Fibroblast of skin of left biceps (primary cell): ENCODE measurements around the gene NCKIPSD.
A peak's percentile ranks its signal among the peaks of the same experiment; 100 is the strongest.

Experiments
- DNase-seq, 2 experiments: peaks; one replicate each; pipeline ENCODE4 v3.0.0-alpha.2; 2013; ENCODE audit warnings: low read depth in 2 of 2

NCKIPSD gene

GRCh38 chr3:48678566-48679380 lies 6.9 kb downstream of the NCKIPSD start:
- DNase-seq = no peak

- DNase-seq = no peak
Measured at GRCh38 chr3:48678056-48678455, 7.7 kb downstream of the NCKIPSD start.

GRCh38 chr3:48674505-48674904 lies 11.2 kb downstream of the NCKIPSD start:
- DNase-seq = no peak

GRCh38 chr3:48672522-48672921 lies 13.2 kb downstream of the NCKIPSD start:
- DNase-seq = no peak

GRCh38 chr3:48664929-48665328 lies 20.8 kb downstream of the NCKIPSD start:
- no peak for DNase-seq

- DNase-seq = no peak
Measured at GRCh38 chr3:48664313-48664644, 21.4 kb downstream of the NCKIPSD start.

- DNase-seq = peak; percentile 79
Measured at GRCh38 chr3:48663489-48664312, 22.0 kb downstream of the NCKIPSD start.

- peak; percentile 59 to 61 for DNase-seq
Measured at GRCh38 chr3:48662753-48663488, 22.8 kb downstream of the NCKIPSD start, which contains the start of gene CELSR3. TSS of gene CELSR3 (minus strand) at chr3:48662886. CDS start at chr3:48662634, 252 bp downstream.

- DNase-seq = no peak
Measured at GRCh38 chr3:48662145-48662752, 23.5 kb downstream of the NCKIPSD start.

GRCh38 chr3:48661501-48662144 lies 24.1 kb downstream of the NCKIPSD start:
- DNase-seq = no peak

- no peak for DNase-seq
Measured at GRCh38 chr3:48660800-48661400, 24.8 kb downstream of the NCKIPSD start.

- DNase-seq = no peak
Measured at GRCh38 chr3:48656841-48657281, 28.9 kb downstream of the NCKIPSD start.

GRCh38 chr3:48656061-48656840 lies 29.5 kb downstream of the NCKIPSD start:
- DNase-seq = no peak

- DNase-seq = no peak
Measured at GRCh38 chr3:48655606-48656005, 30.1 kb downstream of the NCKIPSD start.

GRCh38 chr3:48655063-48655462 lies 30.7 kb downstream of the NCKIPSD start:
- no peak for DNase-seq

- no peak for DNase-seq
Measured at GRCh38 chr3:48652923-48653715, 32.6 kb downstream of the NCKIPSD start.

- DNase-seq = no peak
Measured at GRCh38 chr3:48651771-48652170, 33.9 kb downstream of the NCKIPSD start.

- DNase-seq = no peak
Measured at GRCh38 chr3:48650723-48651122, 35.0 kb downstream of the NCKIPSD start.

GRCh38 chr3:48648188-48648850 lies 37.4 kb downstream of the NCKIPSD start:
- DNase-seq = no peak
